A673 (cell line): ENCODE data around the gene HK1. TPM values are rescaled to one million over a fixed set of nuclear protein-coding genes. Genes with fewer than 3 reads are reported as not detected.
"Not testable (repeated sequence)": the region's sequence is repeated elsewhere in the genome, so short reads cannot be mapped to it uniquely, and the experiment has no call there.

Experiments used
- BruUV-seq: library from RNA; stranded (reverse); fragments of 400-500 nt; replicated peaks from 2 replicates; lab custom pipeline; 2021; lab: Mats Ljungman, UMichigan
- CTCF ChIA-PET: fragments of 300-600 bp; sonication (Branson Sonifier 250); formaldehyde crosslinking; loops from one replicate; lab custom pipeline; 2022; ENCODE audit warnings: antibody characterized with exemption; lab: Charles Lee
- POLR2A ChIA-PET: fragments of 300-600 bp; sonication (Branson Sonifier 250); formaldehyde crosslinking; loops from one replicate; lab custom pipeline; 2022; ENCODE audit warnings: antibody characterized with exemption; ENCODE audit not compliant: low non-redundant PET; lab: Charles Lee
- DNase-seq: peaks from one replicate; pipeline ENCODE4 v3.0.0-alpha.2; 2015; ENCODE audit warnings: low spot score
- H3K27ac ChIP-seq: fragments of 200-600 bp; sonication (generic); 2 replicates; pipeline ENCODE4 v1.5.1; 2016; ENCODE audit warnings: mixed run types, low read depth, mild to moderate bottlenecking, mixed read lengths, antibody characterized with exemption, low read length; ENCODE audit not compliant: poor library complexity, severe bottlenecking
- H3K27me3 ChIP-seq: fragments of 200-600 bp; sonication (generic); replicated peaks from 2 replicates; pipeline ENCODE4 v1.6.1; 2017; ENCODE audit warnings: mixed run types, low read depth, mild to moderate bottlenecking, mixed read lengths, antibody characterized with exemption, low read length; ENCODE audit not compliant: insufficient read depth, poor library complexity
- H3K36me3 ChIP-seq: fragments of 200-600 bp; sonication (generic); 2 replicates; pipeline ENCODE4 v1.6.1; 2016; ENCODE audit warnings: mixed run types, mild to moderate bottlenecking, mixed read lengths, antibody characterized with exemption, low read length; ENCODE audit not compliant: insufficient read depth, poor library complexity, severe bottlenecking
- H3K4me1 ChIP-seq: fragments of 200-600 bp; sonication (generic); 2 replicates; pipeline ENCODE4 v1.6.1; 2017; ENCODE audit warnings: mixed run types, mild to moderate bottlenecking, mixed read lengths, antibody characterized with exemption, low read length; ENCODE audit not compliant: insufficient read depth, poor library complexity, severe bottlenecking
- H3K4me3 ChIP-seq: fragments of 200-600 bp; sonication (generic); 2 replicates; pipeline ENCODE4 v1.5.1; 2016; ENCODE audit warnings: low read depth, mixed run types, mild to moderate bottlenecking, mixed read lengths, low read length; ENCODE audit not compliant: poor library complexity, severe bottlenecking
- H3K9me3 ChIP-seq: fragments of 200-600 bp; sonication (generic); 2 replicates; pipeline ENCODE4 v1.6.1; 2016; ENCODE audit warnings: mixed run types, low read depth, mild to moderate bottlenecking, mixed read lengths, antibody characterized with exemption, low read length; ENCODE audit not compliant: poor library complexity, severe bottlenecking
- EZH2 ChIP-seq: fragments of 200-600 bp; sonication (generic); IDR thresholded peaks from 2 replicates; pipeline ENCODE4 v1.6.1; 2017; ENCODE audit warnings: borderline replicate concordance, low read depth, mild to moderate bottlenecking, mixed read lengths, antibody characterized with exemption, low read length; ENCODE audit not compliant: poor library complexity, severe bottlenecking
- intact Hi-C: fragments of 100-400 bp; cut with micrococcal nuclease; formaldehyde crosslinking; loops from one replicate; pipeline ENCODE4 v1.10.0; 2022; ENCODE audit not compliant: unreplicated experiment
- total RNA-seq: library from RNA; stranded (reverse); gene quantifications from 2 replicates; pipeline ENCODE4 v1.2.3, GENCODE V29; 2021
- TF ChIP-seq, protein P1 (sequence below): fragments of 300-800, 200-600 bp; sonication (generic); conservative IDR thresholded peaks from 2 replicates; pipeline ENCODE4 v1.5.1; 2017; ENCODE audit warnings: low read depth, mild to moderate bottlenecking, antibody characterized with exemption, low read length, moderate library complexity, mixed read lengths

The HK1 gene
- total RNA-seq, 1 experiment from 2014 or later: 107 TPM

DNA sequence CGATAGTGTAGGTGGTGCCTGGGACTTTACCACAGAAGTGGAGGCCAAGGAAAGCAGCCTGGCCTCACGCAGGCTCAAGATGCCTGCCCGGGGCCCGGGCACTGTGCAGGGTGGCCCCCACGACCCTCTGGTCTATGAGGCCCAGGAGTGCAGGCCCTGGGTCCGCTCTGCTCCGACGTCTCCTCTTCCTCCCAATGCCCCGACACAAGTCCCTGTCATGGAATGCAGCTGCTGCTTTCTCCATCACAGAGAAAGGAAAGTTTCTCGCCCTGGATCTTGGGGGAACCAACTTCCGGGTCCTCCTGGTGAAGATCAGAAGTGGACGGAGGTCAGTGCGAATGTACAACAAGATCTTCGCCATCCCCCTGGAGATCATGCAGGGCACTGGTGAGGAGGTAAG, 28.3 kb upstream of the HK1 start:
- ChIA-PET CTCF (no interaction called here), POLR2A (no interaction called here)
- no peak overlapping the region for H3K4me3 ChIP-seq
- no peak for TF ChIP-seq EZH2
- TF ChIP-seq, protein P1, sequence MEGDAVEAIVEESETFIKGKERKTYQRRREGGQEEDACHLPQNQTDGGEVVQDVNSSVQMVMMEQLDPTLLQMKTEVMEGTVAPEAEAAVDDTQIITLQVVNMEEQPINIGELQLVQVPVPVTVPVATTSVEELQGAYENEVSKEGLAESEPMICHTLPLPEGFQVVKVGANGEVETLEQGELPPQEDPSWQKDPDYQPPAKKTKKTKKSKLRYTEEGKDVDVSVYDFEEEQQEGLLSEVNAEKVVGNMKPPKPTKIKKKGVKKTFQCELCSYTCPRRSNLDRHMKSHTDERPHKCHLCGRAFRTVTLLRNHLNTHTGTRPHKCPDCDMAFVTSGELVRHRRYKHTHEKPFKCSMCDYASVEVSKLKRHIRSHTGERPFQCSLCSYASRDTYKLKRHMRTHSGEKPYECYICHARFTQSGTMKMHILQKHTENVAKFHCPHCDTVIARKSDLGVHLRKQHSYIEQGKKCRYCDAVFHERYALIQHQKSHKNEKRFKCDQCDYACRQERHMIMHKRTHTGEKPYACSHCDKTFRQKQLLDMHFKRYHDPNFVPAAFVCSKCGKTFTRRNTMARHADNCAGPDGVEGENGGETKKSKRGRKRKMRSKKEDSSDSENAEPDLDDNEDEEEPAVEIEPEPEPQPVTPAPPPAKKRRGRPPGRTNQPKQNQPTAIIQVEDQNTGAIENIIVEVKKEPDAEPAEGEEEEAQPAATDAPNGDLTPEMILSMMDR: no peak
- H3K36me3 ChIP-seq: no peaks in the 10 kb centered on the region
- no peaks in the 10 kb centered on the region for H3K9me3 ChIP-seq
- no peaks in the 10 kb centered on the region for H3K4me1 ChIP-seq
- H3K27ac ChIP-seq: no peak overlapping the region
- intact Hi-C loops: no loop called here
- H3K27me3 ChIP-seq: no peaks in the 10 kb centered on the region
- DNase-seq: no peak
- no TSS peak for BruUV-seq

DNA sequence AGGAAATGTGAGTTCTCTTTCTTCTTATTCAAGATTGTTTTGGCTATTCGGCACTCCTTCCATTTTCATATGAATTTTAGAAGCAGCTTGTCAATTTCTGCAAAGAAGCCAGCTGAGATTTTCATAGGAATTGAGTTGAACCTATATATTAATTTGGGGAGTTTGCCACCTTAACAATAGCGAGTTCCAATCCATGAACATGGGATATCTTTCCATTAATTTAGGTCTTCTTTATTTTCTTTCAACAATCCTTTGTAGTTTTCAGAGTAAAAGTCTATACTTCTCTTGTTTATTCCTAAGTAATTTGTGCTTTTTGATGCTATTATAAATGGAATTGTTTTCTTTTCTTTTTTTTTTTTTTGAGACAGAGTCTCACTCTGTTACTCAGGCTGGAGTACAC, 26.9 kb upstream of the HK1 start:
- H3K4me1 ChIP-seq, POLR2A ChIA-PET, DNase-seq, BruUV-seq, H3K36me3 ChIP-seq, CTCF ChIA-PET, H3K27ac ChIP-seq, H3K27me3 ChIP-seq, H3K4me3 ChIP-seq, H3K9me3 ChIP-seq, intact Hi-C loops: not testable (repeated sequence)

DNA sequence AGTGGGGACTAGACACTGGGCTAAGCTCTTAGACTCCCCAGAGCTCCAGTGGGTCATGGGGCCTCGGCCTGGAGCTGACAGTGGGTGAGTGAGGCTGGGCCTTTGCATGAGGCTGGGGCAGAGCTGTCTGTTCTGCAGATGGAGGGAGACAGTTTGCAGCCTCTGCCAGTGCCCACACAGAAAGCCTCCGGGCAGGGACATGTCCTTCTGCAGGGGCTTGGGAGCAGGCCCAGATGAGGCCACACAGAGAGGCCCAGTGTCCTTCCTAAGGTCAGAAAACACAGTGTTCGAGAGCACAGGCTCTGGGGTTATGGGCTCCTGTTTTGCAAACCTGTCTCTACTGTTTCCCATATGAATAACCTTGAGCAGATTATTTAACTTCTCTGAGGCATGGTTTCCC, 25.1 kb upstream of the HK1 start:
- Histone ChIP-seq H3K4me3 (no peak overlapping the region), H3K4me1 (no peaks in the 10 kb centered on the region), H3K36me3 (no peaks in the 10 kb centered on the region), H3K27ac (no peak overlapping the region), H3K9me3 (no peaks in the 10 kb centered on the region), H3K27me3 (no peaks in the 10 kb centered on the region)
- ChIA-PET POLR2A (no interaction called here), CTCF (no interaction called here)
- TF ChIP-seq EZH2: no peak
- TF ChIP-seq, protein P1: no peak
- no peak for DNase-seq
- BruUV-seq: no TSS peak
- intact Hi-C loops: no loop called here

DNA sequence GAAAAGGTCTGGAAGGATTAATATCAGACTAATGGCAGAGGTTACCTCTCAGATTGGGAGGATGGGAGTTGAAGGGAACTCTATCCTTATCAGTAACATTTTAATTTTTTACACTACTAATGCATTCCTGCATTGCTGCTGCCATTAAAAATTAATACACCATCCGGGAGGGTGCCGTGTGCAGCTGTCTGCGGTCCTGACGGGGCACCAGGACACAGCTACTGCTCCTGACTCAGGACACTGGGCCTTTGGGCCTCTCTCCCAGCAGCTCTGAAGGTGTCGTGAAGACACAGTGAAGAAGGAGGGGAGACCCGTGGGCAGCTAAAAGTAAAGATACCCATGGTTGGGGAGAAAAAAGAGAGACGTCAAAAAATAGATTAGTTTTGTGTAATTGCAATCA, 23.4 kb upstream of the HK1 start:
- H3K36me3 ChIP-seq: no peaks in the 10 kb centered on the region
- intact Hi-C loops: no loop called here
- DNase-seq: no peak
- no peak overlapping the region for H3K27ac ChIP-seq
- H3K4me3 ChIP-seq: no peak overlapping the region
- CTCF ChIA-PET: no interaction called here
- H3K4me1 ChIP-seq: no peaks in the 10 kb centered on the region
- no TSS peak for BruUV-seq
- H3K9me3 ChIP-seq: no peaks in the 10 kb centered on the region
- TF ChIP-seq EZH2: no peak
- TF ChIP-seq, protein P1: no peak
- POLR2A ChIA-PET: no interaction called here
- H3K27me3 ChIP-seq: no peaks in the 10 kb centered on the region
